Smooth muscle cell of the brain vasculature (primary cell): ENCODE results near the gene ATG5.
"Not testable (repeated sequence)": the region's sequence is repeated elsewhere in the genome, so short reads cannot be mapped to it uniquely, and the experiment has no call there.

Experiments
- DNase-seq: peaks from one replicate; pipeline ENCODE4 v3.0.0-alpha.2; 2012; ENCODE audit warnings: low read depth, low spot score

Gene ATG5

DNA sequence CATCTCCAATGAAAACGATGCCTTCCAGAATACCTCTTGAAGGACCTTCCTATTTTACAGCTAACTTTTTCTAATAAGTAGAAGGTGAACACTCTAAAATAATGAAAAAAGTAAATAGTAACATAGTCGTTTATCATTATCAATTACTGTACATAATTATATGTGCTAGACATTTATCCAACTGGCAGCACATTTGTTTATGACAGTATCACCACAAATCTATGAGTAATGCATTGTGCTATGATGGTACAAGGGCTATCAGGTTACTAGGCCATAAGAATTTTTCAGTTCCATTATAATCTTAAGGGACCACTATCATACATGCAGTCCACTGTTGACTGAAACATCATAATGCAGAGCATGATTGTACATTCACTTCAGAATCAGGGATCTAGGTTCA is 68.4 kb downstream of the ATG5 start:
- DNase-seq: no peak

- DNase-seq: no peak
These were observed 69.2 kb downstream of the ATG5 start for GRCh38 chr6:106256201-106256968.

DNA sequence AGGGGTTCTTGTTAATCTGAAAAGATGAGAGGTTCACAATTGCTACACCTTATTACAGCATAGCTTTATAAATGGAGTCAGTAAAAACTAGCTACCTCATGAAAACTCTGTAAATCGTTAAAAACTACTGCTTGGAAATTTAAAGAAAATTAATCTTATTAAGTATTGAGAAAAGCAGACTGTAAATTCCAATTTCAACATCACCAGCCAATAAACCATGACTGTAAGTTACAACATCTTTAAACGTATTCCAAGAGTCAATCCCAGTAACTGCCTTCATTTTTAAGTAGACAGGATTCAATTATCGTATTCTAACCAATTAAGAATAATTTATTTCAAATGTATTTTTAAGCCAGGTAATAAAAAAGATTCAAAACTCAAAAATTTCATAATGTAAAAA is 70.3 kb downstream of the ATG5 start:
- no peak for DNase-seq

- no peak for DNase-seq
These were observed 70.9 kb downstream of the ATG5 start for GRCh38 chr6:106254636-106255035.

DNA sequence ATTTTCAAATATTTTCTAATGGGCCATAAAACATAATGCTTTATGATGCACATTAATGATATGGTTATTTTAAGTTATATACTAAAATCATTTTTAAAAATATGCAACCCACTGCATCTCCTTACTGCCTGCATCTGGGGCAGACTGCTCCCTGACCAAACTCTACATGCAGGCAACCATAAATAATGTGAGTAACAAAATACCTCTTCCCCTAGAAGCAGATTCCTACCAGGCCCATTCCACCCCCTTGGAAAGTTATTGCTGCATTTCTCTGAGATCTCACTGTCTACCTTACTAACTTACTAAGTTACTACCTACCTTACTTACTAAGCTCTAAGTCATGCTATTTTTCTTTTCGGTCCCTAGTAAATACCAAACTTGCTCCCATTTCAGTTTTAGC is 71.8 kb downstream of the ATG5 start:
- no peak for DNase-seq

DNA sequence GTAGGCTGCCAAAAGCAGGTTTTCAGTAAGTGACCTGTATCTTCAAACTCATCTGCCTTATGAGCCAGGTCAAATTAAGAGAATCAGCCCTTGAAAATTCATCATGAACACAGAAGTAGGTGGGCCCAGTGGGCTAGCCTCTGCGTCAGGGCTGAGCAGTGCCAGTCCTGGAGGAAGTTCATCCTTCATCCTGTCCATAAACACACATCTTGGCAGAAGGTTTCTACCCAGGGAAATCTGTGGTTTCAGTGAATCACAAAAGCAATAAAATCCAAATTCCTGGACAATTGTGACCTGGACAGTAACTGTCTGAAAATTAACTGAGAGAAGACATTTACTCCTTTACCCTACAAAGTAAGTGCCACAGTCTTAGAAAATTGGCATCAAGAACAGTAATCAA is 72.4 kb downstream of the ATG5 start:
- DNase-seq: no peak

- no peak for DNase-seq
These were observed 72.9 kb downstream of the ATG5 start for GRCh38 chr6:106252687-106253086.

- DNase-seq: not testable (repeated sequence)
These were observed 73.9 kb downstream of the ATG5 start for GRCh38 chr6:106251531-106252255.

- no peak for DNase-seq
These were observed 74.6 kb downstream of the ATG5 start for GRCh38 chr6:106250953-106251352.

DNA sequence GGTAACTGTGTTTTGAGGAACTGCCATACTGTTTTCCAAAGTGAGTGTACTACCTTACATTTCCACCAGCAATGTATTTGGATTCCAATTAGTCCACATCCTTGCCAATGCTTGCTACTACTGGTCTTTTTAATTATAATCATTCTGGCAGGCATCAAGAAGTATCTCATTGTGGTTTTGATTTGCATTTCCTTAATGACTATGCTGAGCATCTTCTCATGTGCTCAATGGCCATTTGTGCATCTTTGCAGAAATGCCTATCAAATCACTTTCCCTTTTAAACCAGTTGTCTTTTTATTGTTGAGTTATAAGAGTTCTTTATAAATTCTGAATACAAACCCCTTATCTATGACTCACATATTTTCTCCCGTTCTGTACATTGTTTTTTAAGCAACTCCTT is 75.9 kb downstream of the ATG5 start:
- DNase-seq: no peak

- DNase-seq: no peak
These were observed 77.8 kb downstream of the ATG5 start for GRCh38 chr6:106247733-106248132.

GRCh38 chr6:106247293-106247692 is 78.3 kb downstream of the ATG5 start:
- no peak for DNase-seq

GRCh38 chr6:106244931-106245330 is 80.6 kb downstream of the ATG5 start:
- no peak for DNase-seq

GRCh38 chr6:106244521-106244920 is 81.0 kb downstream of the ATG5 start:
- DNase-seq: no peak

GRCh38 chr6:106243261-106243660 is 82.3 kb downstream of the ATG5 start:
- DNase-seq: no peak

GRCh38 chr6:106241498-106241897 is 84.1 kb downstream of the ATG5 start:
- no peak for DNase-seq

- no peak for DNase-seq
These were observed 88.3 kb downstream of the ATG5 start for GRCh38 chr6:106237286-106237685.

GRCh38 chr6:106229876-106230445 is 95.6 kb downstream of the ATG5 start:
- not testable (repeated sequence) for DNase-seq

DNA sequence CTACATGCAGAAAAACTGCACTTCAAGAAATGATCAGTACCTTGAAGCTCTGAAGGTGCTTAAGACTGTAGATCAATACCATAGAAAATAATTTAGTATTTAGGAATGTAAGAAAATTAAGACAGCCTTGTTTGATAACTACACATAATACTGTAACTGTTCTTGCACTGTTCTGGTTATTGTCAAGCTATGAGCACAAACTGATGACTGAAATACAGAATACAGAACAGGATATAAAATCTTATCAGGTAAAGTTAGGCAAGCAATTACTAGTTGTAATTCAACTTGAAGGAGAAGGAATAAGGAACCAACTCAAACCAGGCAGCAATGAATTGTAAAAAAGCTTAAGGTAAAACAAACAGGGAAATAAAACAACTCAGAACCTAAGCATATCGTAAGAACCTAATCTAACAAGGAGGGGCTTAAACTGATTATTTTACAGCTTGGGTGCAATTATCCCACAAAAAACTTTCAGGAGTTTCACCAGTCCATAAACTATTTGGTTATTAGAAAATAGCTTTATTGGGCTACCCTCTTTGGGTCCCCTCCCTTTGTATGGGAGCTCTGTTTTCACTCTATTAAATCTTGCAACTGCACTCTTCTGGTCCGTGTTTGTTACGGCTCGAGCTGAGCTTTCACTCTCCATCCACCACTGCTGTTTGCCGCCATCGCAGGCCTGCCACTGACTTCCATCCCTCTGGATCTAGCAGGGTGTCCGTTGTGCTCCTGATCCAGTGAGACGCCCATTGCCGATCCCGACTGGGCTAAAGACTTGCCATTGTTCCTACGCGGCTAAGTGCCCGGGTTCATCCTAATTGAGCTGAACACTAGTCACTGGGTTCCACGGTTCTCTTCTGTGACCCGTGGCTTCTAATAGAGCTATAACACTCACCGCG is 97.7 kb downstream of the ATG5 start:
- DNase-seq: no peak

- DNase-seq: no peak
These were observed 98.9 kb downstream of the ATG5 start for GRCh38 chr6:106226676-106227075.

GRCh38 chr6:106225581-106225980 is 100.0 kb downstream of the ATG5 start:
- no peak for DNase-seq
